HEK293 (cell line): Measurements from ENCODE around the gene GREB1L.

ENCODE experiments used
- ZBTB8A ChIP-seq: fragments of 450-650 bp; formaldehyde crosslinking; IDR thresholded peaks from 2 replicates; pipeline ENCODE4 v1.5.1; 2016; ENCODE audit warnings: missing biosample characterization, missing genetic modification characterization
- ZFP69B ChIP-seq: fragments of 450-650 bp; formaldehyde crosslinking; IDR thresholded peaks from 2 replicates; pipeline ENCODE4 v1.5.1; 2016; ENCODE audit warnings: missing biosample characterization, missing genetic modification characterization
- ZNF114 ChIP-seq: fragments of 450-650 bp; formaldehyde crosslinking; IDR thresholded peaks from 2 replicates; pipeline ENCODE4 v1.5.0; 2017; ENCODE audit warnings: missing biosample characterization, missing genetic modification characterization

- TF ChIP-seq ZNF114 (no peak), ZBTB8A (tag by site-specific recombination) (no peak), ZFP69B (no peak)
Measured at GRCh38 chr18:21458310-21458709, 216.3 kb downstream of the GREB1L start.
